HFF-Myc (cell line): Measurements from ENCODE around the gene DDX56.

Experiments
- DNase-seq: peaks from one replicate; pipeline ENCODE4 v3.0.0-alpha.2; 2011; ENCODE audit warnings: low read depth; ENCODE audit errors: extremely low read depth
- H3K4me3 ChIP-seq: replicated peaks from 2 replicates; pipeline ENCODE4 v1.5.1; 2011; ENCODE audit warnings: low read depth, mild to moderate bottlenecking, control low read depth, low read length
- TF ChIP-seq, protein P1 (sequence below): IDR thresholded peaks from 2 replicates; pipeline ENCODE4 v1.5.1; 2012; ENCODE audit warnings: mild to moderate bottlenecking, low read depth, low read length, control low read depth; ENCODE audit errors: missing control alignments

DDX56 gene

GRCh38 chr7:44580945-44581878 lies 7.5 kb upstream of the DDX56 start:
- TF ChIP-seq, protein P1, sequence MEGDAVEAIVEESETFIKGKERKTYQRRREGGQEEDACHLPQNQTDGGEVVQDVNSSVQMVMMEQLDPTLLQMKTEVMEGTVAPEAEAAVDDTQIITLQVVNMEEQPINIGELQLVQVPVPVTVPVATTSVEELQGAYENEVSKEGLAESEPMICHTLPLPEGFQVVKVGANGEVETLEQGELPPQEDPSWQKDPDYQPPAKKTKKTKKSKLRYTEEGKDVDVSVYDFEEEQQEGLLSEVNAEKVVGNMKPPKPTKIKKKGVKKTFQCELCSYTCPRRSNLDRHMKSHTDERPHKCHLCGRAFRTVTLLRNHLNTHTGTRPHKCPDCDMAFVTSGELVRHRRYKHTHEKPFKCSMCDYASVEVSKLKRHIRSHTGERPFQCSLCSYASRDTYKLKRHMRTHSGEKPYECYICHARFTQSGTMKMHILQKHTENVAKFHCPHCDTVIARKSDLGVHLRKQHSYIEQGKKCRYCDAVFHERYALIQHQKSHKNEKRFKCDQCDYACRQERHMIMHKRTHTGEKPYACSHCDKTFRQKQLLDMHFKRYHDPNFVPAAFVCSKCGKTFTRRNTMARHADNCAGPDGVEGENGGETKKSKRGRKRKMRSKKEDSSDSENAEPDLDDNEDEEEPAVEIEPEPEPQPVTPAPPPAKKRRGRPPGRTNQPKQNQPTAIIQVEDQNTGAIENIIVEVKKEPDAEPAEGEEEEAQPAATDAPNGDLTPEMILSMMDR, result no peak
- DNase-seq, result no peak

GRCh38 chr7:44576228-44576627 lies 2.5 kb upstream of the DDX56 start:
- TF ChIP-seq, protein P1, result no peak
- no peak for DNase-seq
- no peak overlapping the region for H3K4me3 ChIP-seq

More at GRCh38 chr7:44580945-44581878, 7.5 kb upstream of the DDX56 start:
- peak overlapping the region; percentile 88 for H3K4me3 ChIP-seq

GRCh38 chr7:44575054-44575453 lies 1.3 kb upstream of the DDX56 start:
- peak overlapping the region; percentile 72; the same call in 1 of the 2 replicates for H3K4me3 ChIP-seq
- DNase-seq, result no peak
- TF ChIP-seq, protein P1, result no peak

GRCh38 chr7:44574287-44574872 lies 672 bp upstream of the DDX56 start:
- no peak for DNase-seq
- TF ChIP-seq, protein P1, result no peak

DNA sequence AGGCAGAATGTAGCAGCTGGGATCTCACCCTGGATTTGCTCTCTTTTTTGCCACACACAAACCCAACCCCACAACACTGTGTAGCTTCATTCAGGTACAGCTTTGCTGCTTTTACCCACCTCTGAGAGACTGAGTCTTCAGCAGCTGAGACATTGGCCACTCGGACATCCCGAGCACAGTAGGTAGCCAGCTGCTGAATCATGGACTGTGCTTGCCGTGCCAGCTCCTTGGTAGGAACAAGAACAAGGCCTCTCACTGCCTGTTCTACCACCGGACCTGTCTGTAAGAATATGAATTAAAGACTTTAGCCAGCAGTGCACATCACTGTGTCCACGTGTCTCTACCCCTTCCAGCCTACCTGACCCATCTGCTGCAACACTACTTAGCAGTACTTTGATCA lies 937 bp downstream of the DDX56 start:
- H3K4me3 ChIP-seq, result peak overlapping the region; percentile 72
- no peak for DNase-seq
- TF ChIP-seq, protein P1, result no peak

More at GRCh38 chr7:44574287-44574872, 672 bp upstream of the DDX56 start:
- peak overlapping the region; percentile 72 for H3K4me3 ChIP-seq

- TF ChIP-seq, protein P1, result no peak
- DNase-seq, result no peak
These were observed 3.7 kb downstream of the DDX56 start for GRCh38 chr7:44569959-44570358.

More at GRCh38 chr7:44569959-44570358, 3.7 kb downstream of the DDX56 start:
- H3K4me3 ChIP-seq, result no peak overlapping the region
